ENCODE results near the gene SHC2.

SHC2 gene

DNA sequence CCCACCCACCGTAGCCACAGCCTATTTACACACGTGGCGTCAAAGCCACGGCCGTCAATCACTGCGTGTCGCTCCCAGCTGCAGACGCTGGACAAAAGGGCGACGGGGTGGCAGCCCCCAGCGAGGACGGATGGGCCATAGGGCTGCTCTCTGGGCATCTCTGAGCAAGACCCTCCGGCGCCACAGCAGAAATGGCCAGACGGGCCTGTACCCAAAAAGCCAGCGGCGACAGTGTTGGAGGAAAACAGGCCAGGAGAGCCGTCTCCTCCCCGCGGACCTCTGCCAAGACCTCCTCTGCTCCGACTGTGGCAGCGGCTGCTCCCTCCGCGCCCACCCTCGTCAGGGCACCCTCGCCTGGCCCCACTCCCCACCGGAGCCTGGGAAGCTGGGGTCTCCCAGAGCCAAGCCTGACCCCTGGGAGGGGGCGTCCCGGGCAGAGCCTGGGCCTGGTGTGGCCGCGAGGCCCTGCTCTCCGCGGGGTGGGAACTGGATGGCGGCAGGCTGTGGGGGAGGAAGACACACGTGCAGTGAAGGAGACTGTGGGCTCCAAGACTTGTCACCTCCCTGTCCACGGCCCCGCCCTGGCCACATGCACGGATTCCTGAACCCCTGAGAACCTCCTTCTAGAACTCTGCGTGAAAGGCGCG is 54.6 kb downstream of the SHC2 start:
- Histone ChIP-seq H4K20me1 (ENCODE audit: insufficient read depth, low read length) (no peaks in the 10 kb centered on the region), H3K4me1 (ENCODE audit: insufficient read depth, low read length, severe bottlenecking) (peaks cover 11% of the 10 kb centered on the region), H3K4me3 (ENCODE audit: low read depth, low read length, poor library complexity, severe bottlenecking) (no peak overlapping the region), H3K4me2 (ENCODE audit: low read length) (no peak overlapping the region), H3K9ac (ENCODE audit: low read length) (no peak overlapping the region), H3K9me3 (ENCODE audit: low read length) (no peaks in the 10 kb centered on the region), H3K36me3 (ENCODE audit: insufficient read depth, low read length) (no peaks in the 10 kb centered on the region), H3K27ac (ENCODE audit: low read depth, low read length, poor library complexity, severe bottlenecking) (no peak overlapping the region), H2AFZ (ENCODE audit: low read length) (no peak overlapping the region), H3F3A (ENCODE audit: insufficient read depth, low read length) (no peaks in the 10 kb centered on the region), H3K79me2 (ENCODE audit: insufficient read depth, low read length) (no peaks in the 10 kb centered on the region), H3K27me3 (ENCODE audit: insufficient read depth, low read length) (no peaks in the 10 kb centered on the region), H3K9me2 (ENCODE audit: low read depth, low read length) (no peaks in the 10 kb centered on the region)
- TF ChIP-seq, protein P1, sequence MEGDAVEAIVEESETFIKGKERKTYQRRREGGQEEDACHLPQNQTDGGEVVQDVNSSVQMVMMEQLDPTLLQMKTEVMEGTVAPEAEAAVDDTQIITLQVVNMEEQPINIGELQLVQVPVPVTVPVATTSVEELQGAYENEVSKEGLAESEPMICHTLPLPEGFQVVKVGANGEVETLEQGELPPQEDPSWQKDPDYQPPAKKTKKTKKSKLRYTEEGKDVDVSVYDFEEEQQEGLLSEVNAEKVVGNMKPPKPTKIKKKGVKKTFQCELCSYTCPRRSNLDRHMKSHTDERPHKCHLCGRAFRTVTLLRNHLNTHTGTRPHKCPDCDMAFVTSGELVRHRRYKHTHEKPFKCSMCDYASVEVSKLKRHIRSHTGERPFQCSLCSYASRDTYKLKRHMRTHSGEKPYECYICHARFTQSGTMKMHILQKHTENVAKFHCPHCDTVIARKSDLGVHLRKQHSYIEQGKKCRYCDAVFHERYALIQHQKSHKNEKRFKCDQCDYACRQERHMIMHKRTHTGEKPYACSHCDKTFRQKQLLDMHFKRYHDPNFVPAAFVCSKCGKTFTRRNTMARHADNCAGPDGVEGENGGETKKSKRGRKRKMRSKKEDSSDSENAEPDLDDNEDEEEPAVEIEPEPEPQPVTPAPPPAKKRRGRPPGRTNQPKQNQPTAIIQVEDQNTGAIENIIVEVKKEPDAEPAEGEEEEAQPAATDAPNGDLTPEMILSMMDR (IDR thresholded peaks at IDR 0.05; ENCODE audit: low read length) = no peak
- no peak for TF ChIP-seq EZH2 (IDR thresholded peaks at IDR 0.05; ENCODE audit: borderline replicate concordance, low read length)

DNA sequence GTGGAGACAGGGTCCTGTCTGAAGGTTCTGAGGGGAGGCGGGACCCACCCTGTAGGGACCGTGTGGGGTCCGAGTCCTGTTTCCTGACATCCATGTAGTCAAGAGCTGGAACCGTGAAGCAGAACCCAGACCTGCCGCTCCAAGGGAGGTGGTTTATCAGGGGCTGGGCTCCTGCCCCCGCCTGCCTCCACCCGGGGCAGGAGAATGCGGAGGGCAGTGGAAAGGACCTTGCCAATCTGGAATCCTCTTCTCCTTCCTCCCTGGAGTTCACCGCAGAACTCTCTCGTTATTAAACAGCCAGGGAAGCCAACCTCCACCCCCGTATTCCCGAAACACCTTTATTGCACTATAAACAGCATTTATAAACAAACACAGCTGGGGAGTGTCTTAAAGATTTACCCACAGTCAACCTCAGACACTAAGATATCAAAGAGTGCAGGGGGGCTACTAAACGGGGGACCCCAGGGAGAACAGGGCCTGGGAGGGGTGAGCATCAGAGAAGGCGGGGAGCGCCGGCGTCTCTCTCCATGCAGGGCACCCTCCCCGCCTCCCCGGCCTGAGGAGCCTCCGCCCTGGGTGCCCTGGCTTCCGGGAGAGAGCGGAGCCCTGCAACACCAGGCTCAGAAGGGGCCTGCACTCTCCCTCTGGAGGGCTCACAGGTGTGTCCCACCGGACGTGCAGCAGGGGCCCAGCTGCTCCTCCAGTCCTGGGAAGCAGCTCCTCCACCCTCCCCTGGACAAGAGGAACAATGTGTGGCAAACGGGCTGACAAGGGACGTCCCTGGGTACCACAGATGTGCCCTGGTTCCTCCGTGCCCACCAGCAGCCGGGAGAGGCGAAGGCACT is 55.5 kb downstream of the SHC2 start:
- no peak for TF ChIP-seq EZH2 (IDR thresholded peaks at IDR 0.05; ENCODE audit: borderline replicate concordance, low read length)
- TF ChIP-seq, protein P1 (IDR thresholded peaks at IDR 0.05; ENCODE audit: low read length) = no peak
- Histone ChIP-seq H3K9me2 (ENCODE audit: low read depth, low read length) (no peaks in the 10 kb centered on the region), H3K36me3 (ENCODE audit: insufficient read depth, low read length) (no peaks in the 10 kb centered on the region), H3K9ac (ENCODE audit: low read length) (no peak overlapping the region), H2AFZ (ENCODE audit: low read length) (no peak overlapping the region), H3K4me3 (ENCODE audit: low read depth, low read length, poor library complexity, severe bottlenecking) (no peak overlapping the region), H3K27ac (ENCODE audit: low read depth, low read length, poor library complexity, severe bottlenecking) (no peak overlapping the region), H3K27me3 (ENCODE audit: insufficient read depth, low read length) (no peaks in the 10 kb centered on the region), H3K4me1 (ENCODE audit: insufficient read depth, low read length, severe bottlenecking) (peaks cover 11% of the 10 kb centered on the region), H4K20me1 (ENCODE audit: insufficient read depth, low read length) (no peaks in the 10 kb centered on the region), H3K4me2 (ENCODE audit: low read length) (no peak overlapping the region), H3K79me2 (ENCODE audit: insufficient read depth, low read length) (no peaks in the 10 kb centered on the region), H3F3A (ENCODE audit: insufficient read depth, low read length) (no peaks in the 10 kb centered on the region), H3K9me3 (ENCODE audit: low read length) (no peaks in the 10 kb centered on the region)

DNA sequence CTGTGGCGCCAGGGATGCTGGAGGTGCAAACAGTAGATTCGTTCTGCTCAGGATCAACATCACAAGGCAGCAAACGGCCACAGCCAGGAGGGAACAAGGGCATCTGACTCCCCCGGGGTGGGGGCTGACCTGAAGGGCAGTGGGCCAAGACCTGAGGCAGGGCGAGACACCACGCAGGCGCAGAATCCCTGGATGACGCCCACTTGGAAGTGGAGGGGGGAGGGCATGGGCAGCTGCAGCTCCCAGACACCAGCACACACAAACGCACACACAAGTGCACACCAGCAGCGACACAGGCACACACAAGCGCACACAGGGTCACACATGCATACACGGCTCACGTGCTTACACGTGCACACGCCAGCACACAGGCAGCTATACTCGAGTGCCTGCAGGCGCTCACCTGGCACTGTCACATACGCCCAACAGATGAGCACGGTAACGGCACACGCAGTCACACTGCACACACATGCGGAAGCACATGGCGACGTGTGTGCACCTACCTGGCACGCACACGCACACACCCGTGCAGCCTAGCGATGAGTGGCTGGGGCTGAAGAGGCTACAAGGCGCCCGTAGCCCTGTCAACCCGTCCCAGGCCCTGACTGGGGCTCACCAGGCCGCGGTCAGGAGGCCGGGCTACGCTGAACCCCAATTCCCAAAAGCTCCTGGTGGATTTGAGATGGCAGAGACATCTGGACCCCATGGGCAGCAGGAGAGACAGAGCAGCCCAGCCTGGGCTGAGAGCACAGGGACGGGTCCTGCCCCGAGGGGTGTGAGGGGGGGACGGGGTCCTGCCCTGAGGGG is 57.4 kb downstream of the SHC2 start:
- TF ChIP-seq EZH2 (IDR thresholded peaks at IDR 0.05; ENCODE audit: borderline replicate concordance, low read length) = no peak
- TF ChIP-seq, protein P1 (IDR thresholded peaks at IDR 0.05; ENCODE audit: low read length) = no peak
- Histone ChIP-seq H2AFZ (ENCODE audit: low read length) (no peak overlapping the region), H3K27me3 (ENCODE audit: insufficient read depth, low read length) (no peaks in the 10 kb centered on the region), H3K4me2 (ENCODE audit: low read length) (no peak overlapping the region), H3F3A (ENCODE audit: insufficient read depth, low read length) (no peaks in the 10 kb centered on the region), H3K36me3 (ENCODE audit: insufficient read depth, low read length) (no peaks in the 10 kb centered on the region), H3K9ac (ENCODE audit: low read length) (no peak overlapping the region), H3K4me1 (ENCODE audit: insufficient read depth, low read length, severe bottlenecking) (peaks cover 2% of the 10 kb centered on the region), H3K9me2 (ENCODE audit: low read depth, low read length) (no peaks in the 10 kb centered on the region), H3K27ac (ENCODE audit: low read depth, low read length, poor library complexity, severe bottlenecking) (no peak overlapping the region), H3K4me3 (ENCODE audit: low read depth, low read length, poor library complexity, severe bottlenecking) (no peak overlapping the region), H4K20me1 (ENCODE audit: insufficient read depth, low read length) (no peaks in the 10 kb centered on the region), H3K9me3 (ENCODE audit: low read length) (no peaks in the 10 kb centered on the region), H3K79me2 (ENCODE audit: insufficient read depth, low read length) (no peaks in the 10 kb centered on the region)
